Colonic mucosa (tissue), 4 donors: ENCODE results near the gene AXIN2. TPM values are rescaled to one million over a fixed set of nuclear protein-coding genes. Genes with fewer than 3 reads are reported as not detected.

Experiments
- DNase-seq: peaks from one replicate; pipeline ENCODE4 v3.0.0-alpha.2; 2020
- H3K27ac ChIP-seq: fragments of 200-600 bp; one replicate; pipeline ENCODE4 v1.8.0; 2021
- H3K27me3 ChIP-seq: fragments of 200-600 bp; one replicate; pipeline ENCODE4 v1.8.0; 2021
- H3K36me3 ChIP-seq: fragments of 200-600 bp; one replicate; pipeline ENCODE4 v1.8.0; 2021
- H3K4me1 ChIP-seq: fragments of 200-600 bp; one replicate; pipeline ENCODE4 v1.8.0; 2021; ENCODE audit warnings: mild to moderate bottlenecking
- H3K4me3 ChIP-seq: fragments of 200-600 bp; one replicate; pipeline ENCODE4 v1.8.0; 2021
- H3K9ac ChIP-seq, 2 donors: one replicate each; pipeline ENCODE4 v1.7.0; 2013; ENCODE audit warnings: control low read depth in 2 of 2, low read depth in 2 of 2, low read length in 2 of 2
- H3K9me3 ChIP-seq: fragments of 200-600 bp; one replicate; pipeline ENCODE4 v1.8.0; 2021
- CTCF ChIP-seq: fragments of 200-600 bp; IDR thresholded peaks from one replicate; pipeline ENCODE4 v1.8.0; 2022; ENCODE audit warnings: antibody characterized with exemption, mild to moderate bottlenecking
- intact Hi-C: fragments of 100-400 bp; cut with DNase I; formaldehyde crosslinking; loops from one replicate; pipeline ENCODE4 v1.14.1; 2022
- total RNA-seq, 2 donors: library from RNA; stranded (reverse); fragmentation: NEBNext Ultra II Directional in 1 of 2; extraction: Animal tissue kit (Norgen Biotek cat#: 25700) in 1 of 2; gene quantifications; one replicate each; pipeline ENCODE4 v1.2.1, GENCODE V29; 2021
- donor health status: healthy.
- donor health status: DM: no; HTN: no; CAD: no.
- donor health status: DM: no; HTN: no; CAD: no.

AXIN2 gene
- total RNA-seq, 2 donors from 2014 or later, result 38.0 to 41.6 TPM

DNA sequence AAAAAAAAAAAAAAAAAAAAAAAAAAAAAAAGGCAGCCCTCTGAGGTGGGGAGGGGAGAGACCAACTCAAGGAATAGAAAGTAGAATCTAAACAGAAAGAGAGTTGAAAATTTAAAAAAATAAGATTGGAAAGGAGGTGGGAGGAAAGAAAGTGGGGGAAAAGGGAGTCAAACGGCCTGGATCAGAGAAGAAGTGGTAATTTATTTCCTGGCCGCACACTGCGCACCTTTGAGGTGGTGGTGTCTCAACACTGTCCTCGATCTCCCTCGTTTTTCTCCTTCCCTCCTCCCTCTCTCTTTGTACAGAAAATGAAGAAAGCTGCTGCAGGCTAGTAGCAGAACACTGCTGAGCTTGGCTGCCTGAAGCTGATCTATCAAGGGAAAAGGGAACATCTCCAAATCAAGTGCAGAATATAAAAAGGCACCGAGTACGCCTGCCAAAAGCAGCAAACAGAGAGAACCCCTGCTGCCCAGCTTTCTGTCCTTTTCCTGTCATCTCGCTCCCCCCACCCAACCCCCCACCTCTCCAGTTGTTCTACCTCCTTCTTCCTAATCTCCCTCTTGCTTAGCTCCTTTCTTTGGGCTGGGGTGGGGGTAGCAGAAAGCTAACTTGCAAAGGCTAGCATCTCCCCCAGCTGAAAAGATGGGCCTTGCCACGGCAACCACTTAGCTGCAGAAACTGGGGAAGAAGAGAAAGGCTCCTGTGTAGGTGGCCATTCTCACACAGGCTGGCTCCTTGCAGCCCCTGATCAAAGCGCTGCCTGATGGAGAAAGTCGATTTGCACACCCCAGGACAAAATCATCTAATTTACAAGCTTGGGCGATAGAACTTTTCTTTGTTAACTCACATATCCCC, 22.5 kb downstream of the AXIN2 start:
- intact Hi-C loops, result no loop called here
- Histone ChIP-seq H3K9ac (no peak overlapping the region), H3K4me1 (no peaks in the 10 kb centered on the region), H3K36me3 (peaks cover 11% of the 10 kb centered on the region), H3K27ac (no peak overlapping the region), H3K4me3 (no peak overlapping the region), H3K9me3 (no peaks in the 10 kb centered on the region), H3K27me3 (no peaks in the 10 kb centered on the region)
- no peak for TF ChIP-seq CTCF
- DNase-seq, result no peak

- no peak for DNase-seq
- Histone ChIP-seq H3K27ac (no peak overlapping the region), H3K4me1 (no peaks in the 10 kb centered on the region), H3K9me3 (no peaks in the 10 kb centered on the region), H3K27me3 (no peaks in the 10 kb centered on the region), H3K36me3 (peaks cover 11% of the 10 kb centered on the region), H3K9ac (no peak overlapping the region), H3K4me3 (no peak overlapping the region)
- no peak for TF ChIP-seq CTCF
- intact Hi-C loops, result no loop called here
Measured at GRCh38 chr17:65537845-65538674, 23.4 kb downstream of the AXIN2 start.

DNA sequence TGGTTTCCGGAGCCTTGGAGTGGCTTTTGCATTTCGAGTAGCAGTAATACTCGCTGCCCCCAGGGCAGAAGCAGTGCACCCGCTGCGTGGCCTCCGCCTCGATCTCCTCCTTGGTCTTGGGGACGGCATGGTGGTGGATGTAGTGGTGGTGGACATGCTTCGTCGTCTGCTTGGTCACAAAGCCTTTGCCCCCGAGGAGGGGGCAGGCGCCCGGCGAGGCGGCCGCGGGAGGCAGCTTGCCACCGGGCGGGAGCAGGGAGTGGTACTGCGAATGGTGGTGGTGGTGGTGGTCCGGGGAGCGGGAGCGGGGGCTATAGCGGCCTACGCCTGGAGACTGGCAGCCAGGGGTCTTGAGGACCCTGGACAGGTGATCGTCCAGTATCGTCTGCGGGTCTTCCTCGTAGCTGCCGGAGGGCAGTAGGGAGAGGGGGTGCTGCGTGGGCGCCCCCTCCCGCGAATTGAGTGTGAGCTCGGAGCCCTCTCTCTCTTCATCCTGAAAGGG, 24.1 kb downstream of the AXIN2 start:
- TF ChIP-seq CTCF, result no peak
- no peak for DNase-seq
- no peaks in the 10 kb centered on the region for H3K9me3 ChIP-seq
- H3K36me3 ChIP-seq, result peaks cover 11% of the 10 kb centered on the region
- H3K27ac ChIP-seq, result no peak overlapping the region
- no peak overlapping the region for H3K9ac ChIP-seq
- H3K4me3 ChIP-seq, result no peak overlapping the region
- intact Hi-C loops, result no loop called here
- no peaks in the 10 kb centered on the region for H3K4me1 ChIP-seq
- H3K27me3 ChIP-seq, result no peaks in the 10 kb centered on the region

- H3K36me3 ChIP-seq, result peaks cover 11% of the 10 kb centered on the region
- no peak overlapping the region for H3K9ac ChIP-seq
- no peak overlapping the region for H3K27ac ChIP-seq
- H3K4me3 ChIP-seq, result no peak overlapping the region
- no peak for TF ChIP-seq CTCF
- intact Hi-C loops, result no loop called here
- no peaks in the 10 kb centered on the region for H3K27me3 ChIP-seq
- no peaks in the 10 kb centered on the region for H3K4me1 ChIP-seq
- no peaks in the 10 kb centered on the region for H3K9me3 ChIP-seq
- DNase-seq, result no peak
Measured at GRCh38 chr17:65536573-65537342, 24.7 kb downstream of the AXIN2 start.
